NCI-H748 (cell line): ENCODE data around the gene CTAGE1.

Source experiments
- DNase-seq: peaks from one replicate; lab custom pipeline; 2025; ENCODE audit not compliant: unreplicated experiment; lab: John Stamatoyannopoulos, UW

CTAGE1 gene

GRCh38 chr18:22436136-22436535 is 18.4 kb upstream of the CTAGE1 start:
- no peak for DNase-seq

DNA sequence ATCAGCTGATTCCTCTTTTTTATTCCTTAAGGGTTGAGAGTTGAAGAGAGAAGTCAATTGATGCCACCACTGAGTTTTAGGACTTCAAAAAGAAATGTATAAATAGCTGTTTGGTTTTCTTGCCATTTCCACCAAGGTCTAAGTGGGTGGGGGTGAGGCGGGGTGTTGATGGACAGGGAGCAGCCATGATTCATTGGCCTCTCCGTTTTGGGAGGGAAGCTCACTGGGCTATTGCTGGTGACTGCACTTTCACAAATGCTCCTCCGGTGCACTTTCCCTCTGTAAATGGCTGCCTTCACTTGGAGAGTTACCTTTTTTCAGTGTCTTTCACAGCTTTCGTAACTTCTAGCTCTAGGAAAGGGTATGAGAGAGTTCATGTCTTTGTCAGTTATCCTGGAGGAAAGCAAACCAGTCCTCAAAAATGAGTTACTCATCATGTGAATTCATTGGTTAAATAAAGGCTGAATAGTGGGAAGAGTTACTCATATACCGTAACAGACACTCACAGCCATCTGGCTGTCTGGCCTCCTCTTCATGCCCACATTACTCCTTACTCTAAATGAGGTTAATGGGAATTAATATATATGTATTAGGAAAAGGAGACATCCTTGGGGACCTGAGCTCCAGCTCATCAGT is 17.4 kb upstream of the CTAGE1 start:
- DNase-seq, result no peak

GRCh38 chr18:22433956-22434355 is 16.2 kb upstream of the CTAGE1 start:
- no peak for DNase-seq

GRCh38 chr18:22432657-22433137 is 15.0 kb upstream of the CTAGE1 start:
- no peak for DNase-seq

DNA sequence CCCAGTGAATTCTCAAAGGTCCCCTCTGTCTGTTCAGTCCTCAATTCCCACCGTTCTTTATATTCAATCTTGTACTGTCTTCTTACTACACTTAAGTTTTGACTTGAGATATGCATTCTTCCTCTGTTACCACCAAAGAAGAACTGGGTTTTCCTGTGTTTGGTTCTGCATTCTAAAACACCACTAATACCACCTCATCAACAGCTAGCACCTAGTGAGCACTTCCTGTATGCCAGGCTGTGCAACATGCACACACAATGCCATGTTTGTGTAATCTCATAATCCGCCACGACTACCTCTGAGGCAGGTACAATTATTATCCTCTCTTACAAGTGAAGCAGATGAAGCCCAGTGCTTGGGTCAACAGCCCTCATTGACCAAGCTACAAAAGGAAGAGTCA is 11.8 kb upstream of the CTAGE1 start:
- no peak for DNase-seq

DNA sequence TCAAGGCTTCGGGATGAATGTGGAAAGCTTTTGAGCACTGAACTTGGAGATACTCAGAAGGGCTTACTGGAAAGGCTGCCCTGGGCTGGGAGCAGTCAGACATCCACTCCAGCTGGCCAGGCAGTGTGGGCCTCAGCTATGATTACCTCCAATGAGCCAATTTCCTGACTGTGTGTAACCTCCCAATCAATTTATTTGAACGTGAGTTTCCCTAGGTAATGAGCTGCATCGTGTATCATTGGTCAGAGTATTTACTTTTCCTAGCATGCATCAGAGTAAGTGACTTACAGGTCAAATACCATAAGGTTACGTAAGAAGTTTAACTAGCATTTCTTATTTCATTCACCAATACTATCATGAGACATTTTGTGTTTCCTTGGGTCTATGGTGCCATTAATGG is 11.0 kb upstream of the CTAGE1 start:
- DNase-seq, result no peak

GRCh38 chr18:22427822-22428549 is 10.3 kb upstream of the CTAGE1 start:
- no peak for DNase-seq

- DNase-seq, result no peak
Observed at GRCh38 chr18:22424565-22424963, 6.8 kb upstream of the CTAGE1 start.

DNA sequence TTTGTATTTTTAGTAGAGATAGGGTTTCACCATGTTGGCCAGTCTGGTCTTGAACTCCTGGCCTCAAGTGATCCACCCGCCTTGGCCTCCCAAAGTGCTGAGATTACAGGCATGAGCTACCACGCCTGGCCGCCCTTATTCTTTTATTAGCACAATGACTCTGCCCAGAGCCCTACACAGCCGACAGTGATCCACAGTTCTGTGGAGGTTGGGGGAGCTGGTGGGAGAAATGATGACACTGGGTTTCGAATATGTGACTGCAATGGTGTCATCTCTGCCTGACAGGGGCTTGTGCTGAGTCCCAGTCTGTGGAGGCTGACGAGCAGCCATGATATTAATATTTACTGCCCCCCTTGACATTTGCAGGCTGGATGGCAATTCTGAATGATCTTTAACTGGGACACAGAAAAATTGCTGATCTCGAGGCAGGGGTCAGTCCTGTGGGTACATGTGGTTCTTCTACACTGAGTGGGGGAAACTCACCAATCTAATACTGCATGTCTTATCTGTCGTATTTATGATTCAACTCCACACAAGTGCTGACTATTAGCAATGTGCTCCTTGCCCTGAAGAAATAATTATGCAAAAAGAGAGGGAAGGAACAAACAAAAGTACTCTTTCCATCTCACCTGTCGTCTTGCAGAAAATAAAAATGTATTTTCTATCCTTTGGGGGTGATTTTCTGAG is 6.3 kb upstream of the CTAGE1 start:
- no peak for DNase-seq

DNA sequence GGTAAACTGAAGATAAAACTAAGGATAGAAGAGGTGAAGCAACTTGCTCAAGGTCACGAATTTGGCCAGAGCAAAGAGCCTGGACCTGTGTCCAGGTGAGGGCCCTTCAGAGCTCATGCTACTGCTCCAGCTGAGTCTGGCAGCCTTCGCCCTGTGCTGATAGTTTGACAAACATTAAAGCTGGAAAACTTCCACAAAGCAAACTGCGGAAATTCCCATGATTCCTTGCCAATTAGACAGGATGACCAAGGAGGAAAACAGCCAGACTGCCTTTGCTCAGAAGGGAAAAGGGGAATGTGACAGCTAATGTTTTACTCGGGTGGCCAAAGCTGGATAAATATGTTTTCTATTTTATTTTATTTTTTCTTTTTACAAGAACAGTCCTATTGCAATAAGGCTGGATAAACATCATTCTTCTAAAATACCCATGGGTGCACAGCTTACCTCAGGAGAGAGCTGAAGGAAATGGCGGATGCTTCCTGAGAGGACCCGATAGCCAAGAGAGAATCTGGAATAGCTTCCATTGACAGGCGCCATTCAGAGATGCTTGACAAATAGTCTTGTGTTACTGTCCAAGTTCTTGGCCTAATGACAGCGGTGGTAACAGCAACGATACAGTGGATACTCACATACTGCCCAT is 5.3 kb upstream of the CTAGE1 start:
- DNase-seq, result no peak

GRCh38 chr18:22420652-22421051 is 2.9 kb upstream of the CTAGE1 start:
- no peak for DNase-seq

DNA sequence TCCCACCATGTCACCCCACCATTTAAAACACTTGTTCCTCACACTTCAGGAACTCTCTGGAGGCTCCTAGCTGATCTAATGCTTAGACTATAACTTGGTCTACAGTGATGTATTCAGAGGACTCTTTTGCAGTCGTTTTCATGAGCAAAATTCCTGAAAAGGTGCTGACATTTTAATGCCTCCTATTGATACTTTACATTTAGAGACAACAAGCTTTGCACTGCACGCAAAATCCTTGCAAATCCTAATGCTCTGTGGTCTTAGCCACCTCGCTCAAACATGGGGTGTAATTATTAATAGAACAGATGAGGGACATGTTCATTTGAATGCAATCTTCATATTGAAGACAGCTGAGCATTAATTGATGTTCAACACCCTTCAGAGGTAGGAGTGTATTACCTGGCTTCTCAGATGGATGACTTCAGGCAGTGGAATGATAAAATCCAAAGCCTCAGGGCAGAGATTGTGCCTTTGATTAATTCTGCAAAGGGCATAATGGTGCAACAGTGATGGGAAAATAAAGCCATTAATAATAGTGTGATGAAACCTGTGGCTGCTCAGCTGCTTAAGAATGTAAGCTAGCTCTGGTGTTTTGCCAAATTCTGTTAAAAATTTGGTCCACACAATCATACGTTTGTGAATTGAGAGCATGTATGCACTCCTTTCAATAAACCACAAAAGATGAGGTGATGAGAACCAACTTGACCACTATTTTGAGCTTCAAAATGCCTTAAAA is 5.4 kb downstream of the CTAGE1 start:
- no peak for DNase-seq

- no peak for DNase-seq
Observed at GRCh38 chr18:22411446-22411845, 6.3 kb downstream of the CTAGE1 start.

- DNase-seq, result no peak
Observed at GRCh38 chr18:22410126-22410525, 7.6 kb downstream of the CTAGE1 start.

DNA sequence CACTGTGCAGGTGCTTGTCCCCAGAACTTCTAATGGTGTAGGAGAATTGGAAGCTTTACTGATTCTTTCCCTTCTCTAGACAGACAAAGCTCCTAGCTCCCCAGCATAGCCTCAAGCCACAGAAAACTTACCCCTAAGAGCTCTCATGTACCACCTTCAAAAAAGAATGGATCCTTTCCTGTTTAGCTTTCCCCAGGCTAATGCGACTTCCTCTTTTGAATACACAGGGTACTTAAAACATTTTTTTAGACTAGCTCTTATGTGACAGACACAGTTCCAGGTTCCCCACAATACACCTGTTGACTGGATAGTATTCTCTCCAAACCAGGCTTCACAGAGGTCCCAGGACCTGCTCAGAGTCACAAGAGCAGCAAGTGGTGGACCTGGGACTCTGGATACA is 8.3 kb downstream of the CTAGE1 start:
- DNase-seq, result no peak

- no peak for DNase-seq
Observed at GRCh38 chr18:22408059-22408458, 9.7 kb downstream of the CTAGE1 start.

- DNase-seq, result no peak
Observed at GRCh38 chr18:22405142-22405541, 12.6 kb downstream of the CTAGE1 start.

DNA sequence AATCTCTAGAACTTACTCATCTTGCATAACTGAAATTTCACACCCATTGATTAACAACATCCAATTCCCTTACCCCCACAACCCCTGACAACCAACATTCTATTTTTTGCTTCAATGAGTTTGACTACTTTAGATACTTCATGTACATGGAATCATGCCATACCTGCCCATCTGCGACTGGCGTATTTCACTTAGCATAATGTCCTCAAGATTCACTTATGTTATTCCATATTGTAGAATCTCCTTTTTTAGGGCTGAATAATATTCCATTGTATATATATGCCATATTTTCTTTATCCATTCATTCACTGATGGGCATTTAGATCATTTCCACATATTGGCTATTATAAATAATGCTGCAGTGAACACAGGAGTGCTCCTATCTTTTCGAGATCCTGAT is 13.8 kb downstream of the CTAGE1 start:
- no peak for DNase-seq

DNA sequence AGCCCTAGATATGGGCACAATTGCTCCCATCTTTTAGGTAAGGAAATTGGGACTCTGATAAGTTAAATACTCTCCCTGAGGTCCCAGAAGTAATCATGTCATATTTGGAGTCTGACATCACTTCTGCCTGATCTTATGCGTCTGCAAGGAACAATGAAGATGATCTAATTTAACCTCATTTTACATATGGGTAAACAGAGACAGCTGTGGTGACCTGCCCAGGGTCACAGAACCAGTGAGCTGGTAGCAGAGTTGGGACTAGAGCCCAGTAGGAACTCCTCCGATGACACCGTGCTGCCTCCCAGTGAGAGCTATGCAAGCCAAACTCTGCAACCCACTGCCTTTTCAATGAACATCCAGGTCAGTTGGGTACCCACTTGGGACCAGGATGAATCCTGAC is 17.8 kb downstream of the CTAGE1 start:
- no peak for DNase-seq

DNA sequence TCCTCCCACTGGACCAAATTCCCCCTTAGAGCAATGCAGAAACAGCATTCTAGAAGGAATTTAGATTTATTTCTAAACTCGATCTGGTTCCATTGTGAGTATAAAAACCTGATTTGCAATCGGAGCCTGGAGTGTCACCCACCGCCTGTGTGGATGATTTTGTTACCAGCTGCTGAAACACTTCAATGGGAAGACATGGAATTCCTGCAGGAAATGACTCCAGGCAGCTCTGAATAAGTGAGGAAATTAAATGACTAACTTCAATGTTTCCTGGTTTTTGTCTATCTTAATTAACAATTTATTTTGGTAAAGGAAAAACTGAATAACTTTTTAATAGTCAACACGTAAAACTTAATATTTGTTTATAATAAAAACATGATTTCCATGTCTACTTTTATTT is 19.3 kb downstream of the CTAGE1 start:
- no peak for DNase-seq

DNA sequence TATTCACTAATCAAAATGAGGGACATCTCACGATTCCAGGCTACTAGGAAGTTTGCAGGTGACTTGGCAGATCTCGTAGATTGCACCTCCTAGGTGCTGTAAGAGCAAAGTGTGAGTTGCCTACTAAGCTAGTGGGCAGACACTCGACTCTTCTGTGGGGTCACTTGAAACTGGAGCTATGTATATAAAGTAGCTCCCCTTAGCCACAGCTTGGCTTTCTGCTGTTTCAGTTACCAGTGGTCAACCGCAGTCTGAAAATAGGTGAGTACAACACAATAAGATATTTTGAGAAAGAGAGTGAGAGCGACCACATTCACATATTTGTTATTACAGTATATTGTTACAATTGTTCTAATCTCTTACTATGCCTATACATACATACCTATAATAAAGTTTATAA is 23.3 kb downstream of the CTAGE1 start:
- DNase-seq, result no peak
